HepG2 (cell line): Measurements from ENCODE around the gene SMARCE1. TPM values are rescaled to one million over a fixed set of nuclear protein-coding genes. Genes with fewer than 3 reads are reported as not detected.
A peak's percentile ranks its signal among the peaks of the same experiment; 100 is the strongest.

Source experiments
- BRD4 ChIP-seq: sonication (generic); formaldehyde crosslinking; IDR thresholded peaks from 2 replicates; pipeline ENCODE4 v1.4.0; 2020; ENCODE audit warnings: missing genetic modification reagents
- GMEB1 ChIP-seq: sonication (generic); formaldehyde crosslinking; IDR thresholded peaks from 2 replicates; pipeline ENCODE4 v1.5.1; 2020; ENCODE audit warnings: missing genetic modification reagents, mild to moderate bottlenecking, borderline replicate concordance
- HIVEP1 ChIP-seq: sonication (generic); formaldehyde crosslinking; IDR thresholded peaks from 2 replicates; pipeline ENCODE4 v1.4.0; 2020; ENCODE audit warnings: mild to moderate bottlenecking, missing genetic modification reagents
- HOXA7 ChIP-seq: sonication (generic); formaldehyde crosslinking; IDR thresholded peaks from 2 replicates; pipeline ENCODE4 v1.8.1; 2022; ENCODE audit warnings: mild to moderate bottlenecking, missing genetic modification reagents, moderate library complexity
- MAFF ChIP-seq: IDR thresholded peaks from 2 replicates; pipeline ENCODE4 v1.6.1; 2011; ENCODE audit warnings: low read depth, low read length, improper control_type of control experiment
- MATR3 ChIP-seq: sonication (generic); formaldehyde crosslinking; IDR thresholded peaks from 2 replicates; pipeline ENCODE4 v1.4.0; 2020; ENCODE audit warnings: missing genetic modification reagents
- PAX8 ChIP-seq: sonication (generic); formaldehyde crosslinking; IDR thresholded peaks from 2 replicates; pipeline ENCODE4 v1.8.0; 2022; ENCODE audit warnings: mild to moderate bottlenecking, missing genetic modification reagents, borderline replicate concordance
- POLR2A ChIP-seq, 2 experiments: IDR thresholded peaks; 2 replicates each; pipeline ENCODE4 v1.6.1; 2011; ENCODE audit warnings: low read depth in 2 of 2, low read length in 2 of 2, mild to moderate bottlenecking in 1 of 2, moderate library complexity in 1 of 2; ENCODE audit not compliant: insufficient read depth in 1 of 2
- TBL1XR1 ChIP-seq: fragments of 150-350 bp; IDR thresholded peaks from 2 replicates; pipeline ENCODE4 v1.6.1; 2014; ENCODE audit warnings: borderline replicate concordance, low read length; ENCODE audit not compliant: partially characterized antibody
- TEF ChIP-seq: sonication (generic); formaldehyde crosslinking; IDR thresholded peaks from 2 replicates; pipeline ENCODE4 v1.5.0; 2020; ENCODE audit warnings: missing genetic modification reagents
- TGIF2 ChIP-seq: IDR thresholded peaks from 2 replicates; pipeline ENCODE4 v1.6.1; 2016; ENCODE audit warnings: control low read depth, missing compliant biosample characterization
- TP53 ChIP-seq: sonication (generic); formaldehyde crosslinking; conservative IDR thresholded peaks from 2 replicates; pipeline ENCODE4 v1.4.0; 2020; ENCODE audit warnings: missing genetic modification reagents
- ZBED4 ChIP-seq: sonication (generic); formaldehyde crosslinking; IDR thresholded peaks from 2 replicates; pipeline ENCODE4 v1.4.0; 2020; ENCODE audit warnings: missing genetic modification reagents, borderline replicate concordance
- ZBTB46 ChIP-seq: sonication (generic); formaldehyde crosslinking; IDR thresholded peaks from 2 replicates; pipeline ENCODE4 v1.4.0; 2020; ENCODE audit warnings: mild to moderate bottlenecking, missing genetic modification reagents, borderline replicate concordance
- ZC3H13 ChIP-seq: sonication (generic); formaldehyde crosslinking; IDR thresholded peaks from 2 replicates; pipeline ENCODE4 v1.8.1; 2023; ENCODE audit warnings: mild to moderate bottlenecking, missing genetic modification reagents, moderate library complexity
- ZFP62 ChIP-seq: sonication (generic); formaldehyde crosslinking; IDR thresholded peaks from 2 replicates; pipeline ENCODE4 v1.4.0; 2020; ENCODE audit warnings: missing genetic modification reagents
- ZNF230 ChIP-seq: sonication (generic); formaldehyde crosslinking; IDR thresholded peaks from 2 replicates; pipeline ENCODE4 v1.4.0; 2020; ENCODE audit warnings: mild to moderate bottlenecking, missing genetic modification reagents
- ZNF232 ChIP-seq: sonication (generic); formaldehyde crosslinking; IDR thresholded peaks from 2 replicates; pipeline ENCODE4 v1.4.0; 2020; ENCODE audit warnings: missing genetic modification reagents, borderline replicate concordance
- ZNF577 ChIP-seq: sonication (generic); formaldehyde crosslinking; IDR thresholded peaks from 2 replicates; pipeline ENCODE4 v1.4.0; 2020; ENCODE audit warnings: mild to moderate bottlenecking, low read depth, missing genetic modification reagents, borderline replicate concordance
- ZNF747 ChIP-seq: sonication (generic); formaldehyde crosslinking; IDR thresholded peaks from 2 replicates; pipeline ENCODE4 v1.8.1; 2023; ENCODE audit warnings: missing genetic modification reagents, mild to moderate bottlenecking, borderline replicate concordance
- ZNF749 ChIP-seq: sonication (generic); formaldehyde crosslinking; IDR thresholded peaks from 2 replicates; pipeline ENCODE4 v1.8.0; 2022; ENCODE audit warnings: mild to moderate bottlenecking, missing genetic modification reagents, moderate library complexity, borderline replicate concordance
- ZNF780A ChIP-seq: sonication (generic); formaldehyde crosslinking; IDR thresholded peaks from 2 replicates; pipeline ENCODE4 v1.8.0; 2022; ENCODE audit warnings: mild to moderate bottlenecking, missing genetic modification reagents, moderate library complexity
- polyA plus RNA-seq, 8 experiments: library from polyadenylated mRNA; depleted of rRNA in 3 of 8; stranded (reverse) in 7 of 8; unstranded in 1 of 8; fragments of >200 nt; fragmentation: Illumina TruSeq in 4 of 8; extraction: Trizol in 4 of 8; gene quantifications; 2 replicates each; pipeline versions ENCODE4 v1.2.1 to v1.2.3, GENCODE V29; 2011 to 2016; ENCODE audit warnings: low read depth in 4 of 8, missing spikeins in 1 of 8, mixed read lengths in 1 of 8; ENCODE audit not compliant: insufficient read depth in 1 of 8
- total RNA-seq, 5 experiments: library from RNA; depleted of rRNA; stranded (reverse); fragments of >200 nt; fragmentation: Illumina TruSeq; extraction: Trizol; gene quantifications; 2 replicates each; pipeline ENCODE4 v1.2.3, GENCODE V29; 2016; ENCODE audit warnings: low read depth in 1 of 5

Gene SMARCE1
- total and polyA plus RNA-seq, 2 of the 13 experiments (the other 11 are each of a cell fraction or from before 2014, with no cell fraction given), result 43.5 to 127 TPM

GRCh38 chr17:40647624-40648383 lies at the start of gene SMARCE1 (continued):
- TF ChIP-seq ZBED4, result peak; percentile 31; the same call in 1 of the 2 replicates
- TF ChIP-seq HOXA7, result no peak
- no peak for TF ChIP-seq HIVEP1 (CRISPR knock-in tag)
- peak; percentile 55; the same call in 1 of the 2 replicates for TF ChIP-seq ZBTB46 (CRISPR knock-in tag)
- TF ChIP-seq TP53, result peak; percentile 48; the same call in 1 of the 2 replicates
- TF ChIP-seq TBL1XR1, result no peak
- TF ChIP-seq ZFP62, result no peak
- peak; percentile 53 for TF ChIP-seq ZNF749
- TF ChIP-seq ZNF230 (CRISPR knock-in tag), result no peak
- TF ChIP-seq BRD4 (CRISPR knock-in tag), result peak; percentile 92
- TF ChIP-seq GMEB1 (CRISPR knock-in tag), result peak; percentile 74; the same call in 1 of the 2 replicates
- TF ChIP-seq ZNF747 (CRISPR knock-in tag), result peak; percentile 91
- peak; percentile 17; the same call in 1 of the 2 replicates for TF ChIP-seq TGIF2 (CRISPR knock-in tag)
- TF ChIP-seq ZNF780A (CRISPR knock-in tag), result no peak
- peak in 1 of 2 experiments; percentile 58; a peak in 3 of 4 replicates for TF ChIP-seq POLR2A (IDR thresholded peaks at IDR 0.05; ENCODE audit: insufficient read depth in 1 of 2, low read depth in 2 of 2, low read length in 2 of 2)
- peak; percentile 92 for TF ChIP-seq ZNF232 (CRISPR knock-in tag)
- no peak; the same call in 1 of the 2 replicates for TF ChIP-seq ZC3H13 (CRISPR knock-in tag)
- no peak for TF ChIP-seq MATR3 (CRISPR knock-in tag)
- TF ChIP-seq MAFF, result no peak
- TF ChIP-seq PAX8 (CRISPR knock-in tag), result no peak
- no peak for TF ChIP-seq ZNF577 (CRISPR knock-in tag)
- TF ChIP-seq TEF (CRISPR knock-in tag), result peak; percentile 44; the same call in 1 of the 2 replicates
